HEK293 (cell line): Measurements from ENCODE around the gene MRLN.

Experiments used
- KLF9 ChIP-seq: fragments of 450-650 bp; formaldehyde crosslinking; IDR thresholded peaks from 2 replicates; pipeline ENCODE4 v1.5.1; 2016; ENCODE audit warnings: missing biosample characterization, missing genetic modification characterization, low read depth
- SETDB1 ChIP-seq: IDR thresholded peaks from one replicate; pipeline ENCODE4 v1.6.1; 2017; ENCODE audit warnings: mild to moderate bottlenecking, low read length, moderate library complexity, mixed read lengths; ENCODE audit not compliant: insufficient read length
- ZBTB21 ChIP-seq: fragments of 450-650 bp; formaldehyde crosslinking; IDR thresholded peaks from 2 replicates; pipeline ENCODE4 v1.5.1; 2017; ENCODE audit warnings: missing biosample characterization, missing genetic modification characterization
- ZNF354C ChIP-seq: fragments of 450-650 bp; formaldehyde crosslinking; IDR thresholded peaks from 2 replicates; pipeline ENCODE4 v1.5.1; 2016; ENCODE audit warnings: missing biosample characterization, missing genetic modification characterization, low read depth, borderline replicate concordance
- ZNF571 ChIP-seq: fragments of 450-650 bp; formaldehyde crosslinking; IDR thresholded peaks from 2 replicates; pipeline ENCODE4 v1.5.0; 2017; ENCODE audit warnings: missing biosample characterization, missing genetic modification characterization
- ZSCAN30 ChIP-seq: fragments of 450-650 bp; IDR thresholded peaks from 2 replicates; pipeline ENCODE4 v1.5.1; 2018; ENCODE audit warnings: missing biosample characterization, mild to moderate bottlenecking, missing genetic modification characterization, moderate library complexity
- TF ChIP-seq, protein P1 (sequence below): fragments of 450-650 bp; formaldehyde crosslinking; IDR thresholded peaks from 2 replicates; pipeline ENCODE4 v1.5.1; 2016; ENCODE audit warnings: missing biosample characterization, missing genetic modification characterization

DNA sequence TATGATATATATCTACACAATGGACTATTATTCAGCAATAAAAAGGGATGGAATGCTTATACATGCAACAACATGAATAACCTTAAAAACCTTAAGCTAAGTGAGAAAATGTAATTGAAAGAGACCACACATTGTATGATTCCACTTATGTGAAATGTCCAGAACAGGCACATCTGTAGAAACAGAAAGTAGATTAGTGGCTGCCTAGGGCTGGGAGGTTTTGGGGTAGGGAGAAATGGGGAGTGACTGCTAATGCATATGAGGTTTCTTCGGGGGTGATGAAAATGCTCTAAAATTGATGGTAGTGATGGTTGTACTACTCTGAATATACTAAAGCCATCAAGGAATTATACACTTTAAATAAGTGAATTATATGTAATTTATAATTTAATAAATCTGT, 58.3 kb downstream of the MRLN start:
- TF ChIP-seq ZSCAN30 (no peak), ZNF354C (no peak), ZBTB21 (tag by site-specific recombination) (no peak), ZNF571 (tag by site-specific recombination) (no peak), KLF9 (tag by site-specific recombination) (no peak), SETDB1 (no peak)
- TF ChIP-seq, protein P1, sequence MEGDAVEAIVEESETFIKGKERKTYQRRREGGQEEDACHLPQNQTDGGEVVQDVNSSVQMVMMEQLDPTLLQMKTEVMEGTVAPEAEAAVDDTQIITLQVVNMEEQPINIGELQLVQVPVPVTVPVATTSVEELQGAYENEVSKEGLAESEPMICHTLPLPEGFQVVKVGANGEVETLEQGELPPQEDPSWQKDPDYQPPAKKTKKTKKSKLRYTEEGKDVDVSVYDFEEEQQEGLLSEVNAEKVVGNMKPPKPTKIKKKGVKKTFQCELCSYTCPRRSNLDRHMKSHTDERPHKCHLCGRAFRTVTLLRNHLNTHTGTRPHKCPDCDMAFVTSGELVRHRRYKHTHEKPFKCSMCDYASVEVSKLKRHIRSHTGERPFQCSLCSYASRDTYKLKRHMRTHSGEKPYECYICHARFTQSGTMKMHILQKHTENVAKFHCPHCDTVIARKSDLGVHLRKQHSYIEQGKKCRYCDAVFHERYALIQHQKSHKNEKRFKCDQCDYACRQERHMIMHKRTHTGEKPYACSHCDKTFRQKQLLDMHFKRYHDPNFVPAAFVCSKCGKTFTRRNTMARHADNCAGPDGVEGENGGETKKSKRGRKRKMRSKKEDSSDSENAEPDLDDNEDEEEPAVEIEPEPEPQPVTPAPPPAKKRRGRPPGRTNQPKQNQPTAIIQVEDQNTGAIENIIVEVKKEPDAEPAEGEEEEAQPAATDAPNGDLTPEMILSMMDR: no peak
